ENCODE results near the gene CEP70. TPM values are rescaled to one million over a fixed set of nuclear protein-coding genes. Genes with fewer than 3 reads are reported as not detected.

Gene CEP70
- total and polyA plus RNA-seq, 10 of the 15 experiments (the other 5 are each of a cell fraction or from before 2014, with no cell fraction given), result 1.4 to 9.3 (median 2.2) TPM

DNA sequence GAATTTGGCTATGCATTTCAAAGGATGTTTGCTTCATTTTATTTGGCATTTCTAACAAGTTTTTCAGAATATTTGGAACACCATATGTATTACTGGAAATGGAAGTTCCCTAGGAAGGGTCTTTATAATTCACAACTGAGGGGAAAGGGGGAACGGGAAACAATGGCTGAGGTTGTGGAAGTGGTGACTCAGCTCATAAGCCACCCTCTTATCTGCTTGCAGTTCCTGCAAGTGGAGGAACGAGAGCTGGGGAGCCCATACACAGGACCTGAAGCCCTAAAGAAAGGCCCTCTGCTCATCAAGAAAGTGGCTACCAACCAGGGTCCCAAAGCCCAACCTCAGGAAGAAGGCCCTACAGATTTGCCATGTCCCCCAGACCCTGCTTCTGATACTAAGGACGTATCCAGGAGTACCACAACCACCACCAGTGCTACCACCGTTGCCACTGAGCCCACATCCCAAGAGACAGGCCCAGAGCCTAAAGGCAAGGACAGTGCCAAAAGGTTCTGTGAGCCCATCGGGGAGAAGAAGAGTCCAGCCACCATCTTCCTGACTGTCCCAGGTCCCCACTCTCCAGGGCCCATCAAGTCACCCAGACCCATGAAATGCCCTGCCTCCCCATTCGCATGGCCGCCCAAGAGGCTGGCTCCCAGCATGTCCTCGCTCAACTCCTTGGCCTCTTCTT is 121.8 kb downstream of the CEP70 start:
- Histone ChIP-seq H4K20me1 (ENCODE audit: control insufficient read depth, insufficient read depth) (no peaks in the 10 kb centered on the region), H3K4me3 (no peak overlapping the region), H3K9me3 (replicated peaks; ENCODE audit: control insufficient read depth, insufficient read depth, low read length) (no peaks in the 10 kb centered on the region), H3K36me3 (ENCODE audit: control insufficient read depth in 2 of 2, insufficient read depth in 2 of 2, low read length in 1 of 2) (no peaks in the 10 kb centered on the region), H3K79me2 (ENCODE audit: control insufficient read depth, insufficient read depth, low read length) (no peaks in the 10 kb centered on the region), H3K27ac (ENCODE audit: control insufficient read depth, insufficient read depth) (no peak overlapping the region), H3K4me2 (ENCODE audit: control insufficient read depth, insufficient read depth) (no peak overlapping the region), H3K4me1 (ENCODE audit: control insufficient read depth, insufficient read depth, low read length) (no peaks in the 10 kb centered on the region), H3K9ac (ENCODE audit: control insufficient read depth, insufficient read depth, low read length) (no peak overlapping the region), H2AFZ (ENCODE audit: control insufficient read depth, low read depth, low read length) (no peak overlapping the region), H3K27me3 (replicated peaks in 1 of 2; ENCODE audit: control insufficient read depth in 2 of 2, insufficient read depth in 2 of 2, low read length in 1 of 2) (peaks cover 0 to 2% of the 10 kb centered on the region in 2 experiments; a peak in 2 of 4 replicates)
- no TSS peak for BruUV-seq (replicated peaks)
- DNase-seq (ENCODE audit: low read depth, low spot score) (no peak), ATAC-seq (no peak), FAIRE-seq (no peak)
- ChIA-PET SMC1A (ENCODE audit: uncharacterized antibody, unreplicated experiment) (no interaction called here), RAD21 (ENCODE audit: unreplicated experiment) (interaction anchor here (1.0 kb wide), 1 partner anchor 443 kb away, joined by 3 read pairs; no protein-coding TSS in a partner anchor), POLR2A (no interaction called here), CTCF (interaction anchor here (1.3 kb wide), 1 partner anchor 451 kb away, joined by 8 read pairs; no protein-coding TSS in a partner anchor)
- intact Hi-C loops (cut with micrococcal nuclease; ENCODE audit: unreplicated experiment), result no loop called here
- in situ Hi-C loops (cut with MboI), result no loop called here
- WGBS (ENCODE audit: insufficient coverage, insufficient replicate concordance, low lambda C conversion rate, missing lambda C conversion rate), result 22% methylated on average over 8 of the region's 8 CpGs
- TF ChIP-seq PML (IDR thresholded peaks at IDR 0.05; ENCODE audit: low read length), result no peak
- no peak for TF ChIP-seq PAX5 (IDR thresholded peaks at IDR 0.05; ENCODE audit: borderline replicate concordance, low read depth, low read length)
- TF ChIP-seq CUX1 (IDR thresholded peaks at IDR 0.05; ENCODE audit: insufficient replicate concordance, low read depth, low read length), result no peak
- no peak for TF ChIP-seq POU2F2 (IDR thresholded peaks at IDR 0.05; ENCODE audit: borderline replicate concordance, low read depth, low read length)
- TF ChIP-seq MEF2B (IDR thresholded peaks at IDR 0.05; ENCODE audit: partially characterized antibody, poor library complexity, severe bottlenecking), result no peak
- TF ChIP-seq CBFB (IDR thresholded peaks at IDR 0.05; ENCODE audit: low read depth), result no peak
- TF ChIP-seq SPI1 (IDR thresholded peaks at IDR 0.05; ENCODE audit: borderline replicate concordance, insufficient read depth, low read depth, low read length), result no peak
- no peak for TF ChIP-seq EGR1 (IDR thresholded peaks at IDR 0.05; ENCODE audit: borderline replicate concordance in 1 of 2, low read depth in 2 of 2, low read length in 2 of 2)
- no peak for TF ChIP-seq IRF4 (IDR thresholded peaks at IDR 0.05; ENCODE audit: low read depth, low read length)
- no peak for TF ChIP-seq NFYA (IDR thresholded peaks at IDR 0.05; ENCODE audit: borderline replicate concordance, low read depth, low read length)

All from GM12878 (cell line).